H9 (cell line): ENCODE data around the gene C8G. TPM values are rescaled to one million over a fixed set of nuclear protein-coding genes. Genes with fewer than 3 reads are reported as not detected.

ENCODE experiments used
- DNase-seq: peaks from one replicate; pipeline ENCODE4 v3.0.0-alpha.2; 2017
- H2AFZ ChIP-seq: one replicate; pipeline ENCODE4 v1.6.1; 2013; ENCODE audit warnings: mild to moderate bottlenecking, low read length, control low read depth, moderate library complexity
- H2AK5ac ChIP-seq: 2 replicates; pipeline ENCODE4 v1.6.1; 2013; ENCODE audit warnings: low read length, control low read depth, mixed read lengths; ENCODE audit not compliant: insufficient read length
- H2BK120ac ChIP-seq: one replicate; pipeline ENCODE4 v1.6.1; 2013; ENCODE audit warnings: low read depth, mild to moderate bottlenecking, low read length, control low read depth, inconsistent platforms; ENCODE audit not compliant: poor library complexity, severe bottlenecking
- H2BK12ac ChIP-seq: 2 replicates; pipeline ENCODE4 v1.6.1; 2013; ENCODE audit warnings: low read length, control low read depth, mixed read lengths, low read depth; ENCODE audit not compliant: insufficient read length
- H2BK15ac ChIP-seq: 2 replicates; pipeline ENCODE4 v1.6.1; 2013; ENCODE audit warnings: low read depth, low read length, control low read depth
- H2BK20ac ChIP-seq: one replicate; pipeline ENCODE4 v1.6.1; 2013; ENCODE audit warnings: low read depth, mild to moderate bottlenecking, low read length, control low read depth, inconsistent platforms; ENCODE audit not compliant: poor library complexity, severe bottlenecking
- H2BK5ac ChIP-seq: 2 replicates; pipeline ENCODE4 v1.6.1; 2013; ENCODE audit warnings: low read length, control low read depth, mixed read lengths; ENCODE audit not compliant: insufficient read length
- H3K14ac ChIP-seq: 2 replicates; pipeline ENCODE4 v1.6.1; 2013; ENCODE audit warnings: low read length, control low read depth; ENCODE audit not compliant: insufficient read depth
- H3K18ac ChIP-seq: 2 replicates; pipeline ENCODE4 v1.6.1; 2013; ENCODE audit warnings: low read depth, mild to moderate bottlenecking, mixed read lengths, low read length, control low read depth; ENCODE audit not compliant: insufficient read length
- H3K23ac ChIP-seq: 2 replicates; pipeline ENCODE4 v1.6.1; 2013; ENCODE audit warnings: low read length, control low read depth, mixed read lengths, low read depth; ENCODE audit not compliant: insufficient read length
- H3K23me2 ChIP-seq: 2 replicates; pipeline ENCODE4 v1.6.1; 2013; ENCODE audit warnings: low read depth, mild to moderate bottlenecking, mixed read lengths, low read length, control low read depth; ENCODE audit not compliant: insufficient read length, poor library complexity, severe bottlenecking
- H3K27ac ChIP-seq: 2 replicates; pipeline ENCODE4 v1.5.1; 2013; ENCODE audit warnings: low read length, control low read depth, mixed read lengths, low read depth; ENCODE audit not compliant: insufficient read length
- H3K27me3 ChIP-seq: 2 replicates; pipeline ENCODE4 v1.6.1; 2013; ENCODE audit warnings: low read length, control low read depth, inconsistent platforms; ENCODE audit not compliant: insufficient read depth
- H3K4ac ChIP-seq: 2 replicates; pipeline ENCODE4 v1.6.1; 2013; ENCODE audit warnings: low read depth, mild to moderate bottlenecking, control low read depth, inconsistent platforms, low read length, moderate library complexity
- H3K4me1 ChIP-seq: 2 replicates; pipeline ENCODE4 v1.6.1; 2013; ENCODE audit warnings: low read length, control low read depth, inconsistent platforms; ENCODE audit not compliant: insufficient read depth
- H3K4me2 ChIP-seq: 2 replicates; pipeline ENCODE4 v1.6.1; 2013; ENCODE audit warnings: low read length, control low read depth, mixed read lengths; ENCODE audit not compliant: insufficient read length, insufficient read depth
- H3K56ac ChIP-seq: 2 replicates; pipeline ENCODE4 v1.6.1; 2013; ENCODE audit warnings: low read depth, mild to moderate bottlenecking, mixed read lengths, low read length, control low read depth; ENCODE audit not compliant: insufficient read length
- H3K79me1 ChIP-seq: 2 replicates; pipeline ENCODE4 v1.6.1; 2013; ENCODE audit warnings: low read depth, mild to moderate bottlenecking, moderate library complexity, low read length, control low read depth, inconsistent platforms; ENCODE audit not compliant: insufficient read depth, poor library complexity, severe bottlenecking
- H3K79me2 ChIP-seq: 2 replicates; pipeline ENCODE4 v1.6.1; 2013; ENCODE audit warnings: low read length, control low read depth, inconsistent platforms; ENCODE audit not compliant: insufficient read depth
- H3K9ac ChIP-seq: 2 replicates; pipeline ENCODE4 v1.6.1; 2013; ENCODE audit warnings: low read length, control low read depth, mixed read lengths; ENCODE audit not compliant: insufficient read length; ENCODE audit errors: extremely low read depth
- H3K9me3 ChIP-seq: one replicate; pipeline ENCODE4 v1.6.1; 2013; ENCODE audit warnings: low read depth, low read length, inconsistent platforms; ENCODE audit not compliant: control insufficient read depth
- H3T11ph ChIP-seq: one replicate; pipeline ENCODE4 v1.6.1; 2013; ENCODE audit warnings: mild to moderate bottlenecking, low read length, control low read depth, inconsistent platforms
- H4K20me1 ChIP-seq: one replicate; pipeline ENCODE4 v1.6.1; 2013; ENCODE audit not compliant: control insufficient read depth, insufficient read length, insufficient read depth
- H4K5ac ChIP-seq: 2 replicates; pipeline ENCODE4 v1.6.1; 2013; ENCODE audit warnings: low read depth, mild to moderate bottlenecking, mixed read lengths, low read length, control low read depth; ENCODE audit not compliant: insufficient read length
- H4K8ac ChIP-seq: replicated peaks from 2 replicates; pipeline ENCODE4 v1.6.1; 2013; ENCODE audit warnings: low read length, control low read depth, mixed read lengths, low read depth; ENCODE audit not compliant: insufficient read length
- H4K91ac ChIP-seq: 2 replicates; pipeline ENCODE4 v1.6.1; 2013; ENCODE audit warnings: low read depth, mild to moderate bottlenecking, moderate library complexity, mixed read lengths, low read length, control low read depth; ENCODE audit not compliant: insufficient read length
- H3K27ac Mint-ChIP-seq, 3 experiments: 2 replicates in 2 of 3; 3 replicates in 1 of 3; pipeline ENCODE4 v1.8.0; 2020 to 2021; ENCODE audit warnings: mixed read lengths in 3 of 3, mild to moderate bottlenecking in 1 of 3, moderate library complexity in 1 of 3
- H3K27me3 Mint-ChIP-seq: 2 replicates; pipeline ENCODE4 v1.8.0; 2021; ENCODE audit warnings: low read depth, mild to moderate bottlenecking, moderate library complexity, mixed read lengths
- H3K36me3 Mint-ChIP-seq, 3 experiments: 2 replicates in 2 of 3; 3 replicates in 1 of 3; pipeline ENCODE4 v1.8.0; 2020 to 2021; ENCODE audit warnings: low read depth in 3 of 3, mixed read lengths in 3 of 3; ENCODE audit not compliant: insufficient read depth in 1 of 3
- H3K4me1 Mint-ChIP-seq, 2 experiments: 2 replicates each; pipeline ENCODE4 v1.8.0; 2020; ENCODE audit warnings: mixed read lengths in 2 of 2
- H3K4me3 Mint-ChIP-seq, 2 experiments: 2 replicates in 1 of 2; 3 replicates in 1 of 2; pipeline ENCODE4 v1.8.0; 2020 to 2021; ENCODE audit warnings: mild to moderate bottlenecking in 2 of 2, mixed read lengths in 2 of 2, moderate library complexity in 1 of 2
- H3K9me3 Mint-ChIP-seq, 2 experiments: 2 replicates in 1 of 2; 3 replicates in 1 of 2; pipeline ENCODE4 v1.8.0; 2020; ENCODE audit warnings: mild to moderate bottlenecking in 2 of 2, mixed read lengths in 2 of 2, moderate library complexity in 1 of 2
- WGBS: extraction: QIAGEN DNeasy Blood & Tissue Kit; methylation state at CpG from one replicate; pipeline ENCODE4 v1.1.7; 2013; ENCODE audit warnings: missing lambda C conversion rate, low lambda C conversion rate, mixed read lengths; ENCODE audit not compliant: insufficient read length; ENCODE audit errors: extremely low coverage; 5-methylcytosine and 5-hydroxymethylcytosine counted together
- total RNA-seq: library from RNA; stranded (reverse); gene quantifications from 2 replicates; pipeline ENCODE4 v1.2.1, GENCODE V29; 2021
- TF ChIP-seq, protein P1 (sequence below): fragments of 200-600 bp; sonication (generic); conservative IDR thresholded peaks from 3 replicates; pipeline ENCODE4 v1.8.0; 2021; ENCODE audit warnings: antibody characterized with exemption, mild to moderate bottlenecking

C8G gene
- total RNA-seq, 1 experiment from 2014 or later = 0.96 TPM

DNA sequence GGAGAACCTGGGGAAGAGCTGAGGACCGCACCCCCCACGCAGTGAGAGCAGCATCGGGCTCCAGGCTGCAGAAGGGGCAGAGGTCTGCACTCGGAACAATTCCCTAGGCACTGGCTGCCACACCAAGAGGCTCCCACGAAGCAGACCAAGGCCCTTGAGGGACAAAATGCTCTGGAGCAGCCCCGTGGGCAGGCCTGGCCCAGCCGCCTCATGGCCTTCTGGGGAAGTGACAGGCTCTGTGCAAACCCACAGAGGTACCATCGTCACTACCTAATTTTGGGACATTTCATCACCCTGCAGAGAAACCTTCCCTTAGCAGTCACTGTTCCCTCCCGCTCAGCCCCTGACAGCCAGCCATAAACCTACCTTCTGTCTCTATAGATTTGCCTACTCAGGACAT, 16.5 kb upstream of the C8G start:
- Histone ChIP-seq H2BK12ac (no peak overlapping the region), H3K4me1 (no peaks in the 10 kb centered on the region), H3K4ac (no peak overlapping the region), H4K5ac (no peak overlapping the region), H2BK120ac (no peak overlapping the region), H3K56ac (no peak overlapping the region), H3K9me3 (no peaks in the 10 kb centered on the region), H3K14ac (no peak overlapping the region), H2AFZ (no peak overlapping the region), H3K23me2 (no peaks in the 10 kb centered on the region), H3K23ac (no peak overlapping the region), H3K18ac (no peak overlapping the region), H3K79me1 (no peaks in the 10 kb centered on the region), H4K20me1 (no peaks in the 10 kb centered on the region), H2AK5ac (no peak overlapping the region), H3K27me3 (no peaks in the 10 kb centered on the region), H3T11ph (no peak overlapping the region), H2BK5ac (no peak overlapping the region), H3K27ac (no peak overlapping the region), H3K9ac (no peak overlapping the region), H4K91ac (no peak overlapping the region), H2BK15ac (no peak overlapping the region), H2BK20ac (no peak overlapping the region), H3K79me2 (no peaks in the 10 kb centered on the region), H3K4me2 (no peak overlapping the region), H4K8ac (no peak overlapping the region)
- Mint-ChIP-seq H3K27ac (peak overlapping the region in 1 of 3 experiments; percentile 85; a peak in 2 of 7 replicates), H3K36me3 (peaks cover 17 to 71% (median 50%) of the 10 kb centered on the region in 3 experiments; a peak in 6 of 7 replicates), H3K4me3 (no peak overlapping the region), H3K27me3 (no peaks in the 10 kb centered on the region), H3K4me1 (peaks cover 0 to 3% of the 10 kb centered on the region in 2 experiments; a peak in 1 of 4 replicates), H3K9me3 (no peaks in the 10 kb centered on the region)
- DNase-seq = peak; percentile 20
- TF ChIP-seq, protein P1, sequence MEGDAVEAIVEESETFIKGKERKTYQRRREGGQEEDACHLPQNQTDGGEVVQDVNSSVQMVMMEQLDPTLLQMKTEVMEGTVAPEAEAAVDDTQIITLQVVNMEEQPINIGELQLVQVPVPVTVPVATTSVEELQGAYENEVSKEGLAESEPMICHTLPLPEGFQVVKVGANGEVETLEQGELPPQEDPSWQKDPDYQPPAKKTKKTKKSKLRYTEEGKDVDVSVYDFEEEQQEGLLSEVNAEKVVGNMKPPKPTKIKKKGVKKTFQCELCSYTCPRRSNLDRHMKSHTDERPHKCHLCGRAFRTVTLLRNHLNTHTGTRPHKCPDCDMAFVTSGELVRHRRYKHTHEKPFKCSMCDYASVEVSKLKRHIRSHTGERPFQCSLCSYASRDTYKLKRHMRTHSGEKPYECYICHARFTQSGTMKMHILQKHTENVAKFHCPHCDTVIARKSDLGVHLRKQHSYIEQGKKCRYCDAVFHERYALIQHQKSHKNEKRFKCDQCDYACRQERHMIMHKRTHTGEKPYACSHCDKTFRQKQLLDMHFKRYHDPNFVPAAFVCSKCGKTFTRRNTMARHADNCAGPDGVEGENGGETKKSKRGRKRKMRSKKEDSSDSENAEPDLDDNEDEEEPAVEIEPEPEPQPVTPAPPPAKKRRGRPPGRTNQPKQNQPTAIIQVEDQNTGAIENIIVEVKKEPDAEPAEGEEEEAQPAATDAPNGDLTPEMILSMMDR = no peak
- no CpG with 5 or more reads among the region's 9 CpGs for WGBS
